Tibial artery (tissue), 4 donors: ENCODE data around the gene GAL3ST3.
"Not testable (repeated sequence)": the region's sequence is repeated elsewhere in the genome, so short reads cannot be mapped to it uniquely, and the experiment has no call there.

Experiments used
- DNase-seq, 2 donors: peaks; one replicate each; pipeline ENCODE4 v3.0.0-alpha.2; 2019
- H3K27ac ChIP-seq, 2 donors: fragments of 200-600 bp; sonication (generic) in 1 of 2; 1 replicate in 1 of 2; 2 replicates in 1 of 2; pipeline ENCODE4 v1.5.1; 2018 to 2019; ENCODE audit warnings: mild to moderate bottlenecking in 1 of 2
- H3K27me3 ChIP-seq, 2 donors: fragments of 200-600 bp; sonication (generic) in 1 of 2; one replicate each; pipeline versions ENCODE4 v1.5.1 to v1.6.0; 2016 to 2019
- H3K36me3 ChIP-seq, 3 donors: fragments of 200-600 bp; sonication (generic) in 2 of 3; one replicate each; pipeline ENCODE4 v1.5.1; 2016 to 2019; ENCODE audit warnings: mild to moderate bottlenecking in 2 of 3
- H3K4me1 ChIP-seq, 4 donors: fragments of 200-600 bp; sonication (generic) in 2 of 4; 1 replicate in 3 of 4; 2 replicates in 1 of 4; pipeline ENCODE4 v1.5.1; 2016 to 2019
- H3K4me3 ChIP-seq, 2 donors: fragments of 200-600 bp; sonication (generic) in 1 of 2; 1 replicate in 1 of 2; 2 replicates in 1 of 2; pipeline ENCODE4 v1.5.1; 2018 to 2019; ENCODE audit warnings: mild to moderate bottlenecking in 2 of 2
- H3K9me3 ChIP-seq, 3 donors: fragments of 200-600 bp; sonication (generic) in 1 of 3; one replicate each; pipeline ENCODE4 v1.5.1; 2016 to 2019
- intact Hi-C: fragments of 100-400 bp; cut with DNase I; formaldehyde crosslinking; loops from one replicate; pipeline ENCODE4 v1.15.0; 2023; ENCODE audit warnings: low total_unique reads
- TF ChIP-seq, protein P1 (sequence below), 2 experiments: fragments of 200-600 bp in 1 of 2; fragments of 450-650 bp in 1 of 2; IDR thresholded peaks; one replicate each; pipeline ENCODE4 v1.5.1; 2017 to 2019; ENCODE audit warnings: antibody characterized with exemption in 2 of 2, mild to moderate bottlenecking in 1 of 2, moderate library complexity in 1 of 2

GAL3ST3 gene

GRCh38 chr11:66013762-66014100 lies 35.2 kb downstream of the GAL3ST3 start:
- TF ChIP-seq, protein P1, sequence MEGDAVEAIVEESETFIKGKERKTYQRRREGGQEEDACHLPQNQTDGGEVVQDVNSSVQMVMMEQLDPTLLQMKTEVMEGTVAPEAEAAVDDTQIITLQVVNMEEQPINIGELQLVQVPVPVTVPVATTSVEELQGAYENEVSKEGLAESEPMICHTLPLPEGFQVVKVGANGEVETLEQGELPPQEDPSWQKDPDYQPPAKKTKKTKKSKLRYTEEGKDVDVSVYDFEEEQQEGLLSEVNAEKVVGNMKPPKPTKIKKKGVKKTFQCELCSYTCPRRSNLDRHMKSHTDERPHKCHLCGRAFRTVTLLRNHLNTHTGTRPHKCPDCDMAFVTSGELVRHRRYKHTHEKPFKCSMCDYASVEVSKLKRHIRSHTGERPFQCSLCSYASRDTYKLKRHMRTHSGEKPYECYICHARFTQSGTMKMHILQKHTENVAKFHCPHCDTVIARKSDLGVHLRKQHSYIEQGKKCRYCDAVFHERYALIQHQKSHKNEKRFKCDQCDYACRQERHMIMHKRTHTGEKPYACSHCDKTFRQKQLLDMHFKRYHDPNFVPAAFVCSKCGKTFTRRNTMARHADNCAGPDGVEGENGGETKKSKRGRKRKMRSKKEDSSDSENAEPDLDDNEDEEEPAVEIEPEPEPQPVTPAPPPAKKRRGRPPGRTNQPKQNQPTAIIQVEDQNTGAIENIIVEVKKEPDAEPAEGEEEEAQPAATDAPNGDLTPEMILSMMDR (IDR thresholded peaks at IDR 0.05) = no peak
- intact Hi-C loops = no loop called here
- peaks cover 0 to 69% (median 56%) of the 10 kb centered on the region in 4 donors for H3K4me1 ChIP-seq

DNA sequence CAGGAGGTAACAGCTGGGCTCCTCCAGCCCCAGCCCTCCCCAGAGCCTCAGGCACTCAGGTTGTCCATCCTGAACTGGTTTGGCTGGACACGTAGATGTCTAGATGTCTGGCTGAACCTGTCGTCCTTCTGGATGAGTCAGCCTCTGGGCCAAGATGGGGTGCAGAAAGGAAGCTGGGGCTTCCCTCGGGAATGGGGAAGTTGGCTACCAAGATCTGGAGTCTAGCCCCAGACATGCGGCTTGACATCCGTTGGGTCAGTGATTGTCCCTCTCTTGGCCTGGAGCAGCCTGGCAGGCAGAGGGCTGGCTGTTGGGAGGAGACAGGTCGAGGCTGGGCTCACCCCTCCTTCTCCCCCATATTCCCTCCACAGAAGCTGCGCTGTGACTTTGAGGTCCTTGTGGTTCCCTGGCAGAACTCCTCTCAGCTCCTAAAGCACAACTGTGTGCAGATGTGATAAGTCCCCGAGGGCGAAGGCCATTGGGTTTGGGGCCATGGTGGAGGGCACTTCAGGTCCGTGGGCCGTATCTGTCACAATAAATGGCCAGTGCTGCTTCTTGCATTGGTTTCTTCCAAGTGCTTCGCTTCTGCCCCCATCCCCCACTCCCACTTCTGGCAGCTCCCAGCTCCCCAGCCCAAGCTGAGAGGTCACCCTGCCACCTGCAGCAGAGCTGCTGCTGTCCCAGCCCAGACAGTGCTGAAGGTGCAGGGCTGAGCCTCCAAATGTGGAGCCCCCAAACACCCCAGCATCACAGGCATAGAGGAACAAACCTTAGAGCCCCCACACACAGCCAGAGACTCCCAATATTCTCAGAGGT lies 35.8 kb downstream of the GAL3ST3 start:
- H3K27ac ChIP-seq = peak overlapping the region; percentile 69 to 96
- no peaks in the 10 kb centered on the region for H3K27me3 ChIP-seq
- H3K4me3 ChIP-seq = no peak overlapping the region
- intact Hi-C loops = no loop called here
- TF ChIP-seq, protein P1 (IDR thresholded peaks at IDR 0.05) = no peak
- H3K36me3 ChIP-seq = no peaks in the 10 kb centered on the region
- DNase-seq = no peak
- peaks cover 0 to 69% (median 56%) of the 10 kb centered on the region in 4 donors for H3K4me1 ChIP-seq
- no peaks in the 10 kb centered on the region for H3K9me3 ChIP-seq

More at GRCh38 chr11:66013762-66014100, 35.2 kb downstream of the GAL3ST3 start:
- Histone ChIP-seq H3K9me3 (no peaks in the 10 kb centered on the region), H3K36me3 (no peaks in the 10 kb centered on the region), H3K4me3 (no peak overlapping the region), H3K27me3 (no peaks in the 10 kb centered on the region), H3K27ac (peak overlapping the region; percentile 69 to 96)
- no peak for DNase-seq

GRCh38 chr11:66012371-66012945 lies 36.5 kb downstream of the GAL3ST3 start:
- Histone ChIP-seq H3K9me3 (no peaks in the 10 kb centered on the region), H3K4me3 (no peak overlapping the region), H3K4me1 (peaks cover 0 to 68% (median 56%) of the 10 kb centered on the region in 4 donors), H3K27ac (peak overlapping the region; percentile 69 to 96), H3K36me3 (no peaks in the 10 kb centered on the region), H3K27me3 (no peaks in the 10 kb centered on the region)
- DNase-seq = no peak
- TF ChIP-seq, protein P1 (IDR thresholded peaks at IDR 0.05) = no peak
- intact Hi-C loops = no loop called here

DNA sequence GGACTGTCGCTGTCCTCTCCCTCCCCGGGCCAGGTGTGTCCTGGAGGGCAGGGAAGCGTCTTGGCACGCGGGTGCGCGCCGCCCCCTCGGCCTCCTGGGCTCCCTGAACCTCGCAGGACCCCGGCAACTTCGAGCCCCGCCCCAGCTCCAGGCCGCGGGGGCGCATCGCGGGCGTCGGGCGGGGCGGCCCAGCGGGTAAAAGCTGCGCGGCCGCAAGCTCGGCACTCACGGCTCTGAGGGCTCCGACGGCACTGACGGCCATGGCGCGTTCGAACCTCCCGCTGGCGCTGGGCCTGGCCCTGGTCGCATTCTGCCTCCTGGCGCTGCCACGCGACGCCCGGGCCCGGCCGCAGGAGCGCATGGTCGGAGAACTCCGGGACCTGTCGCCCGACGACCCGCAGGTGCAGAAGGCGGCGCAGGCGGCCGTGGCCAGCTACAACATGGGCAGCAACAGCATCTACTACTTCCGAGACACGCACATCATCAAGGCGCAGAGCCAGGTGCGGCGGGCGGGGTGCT lies 37.1 kb downstream of the GAL3ST3 start, which contains the start of gene CST6:
TSS of gene CST6 (plus strand) at position 224 of the 519 bp plus-strand sequence. CDS start at position 261, 37 bp downstream.
- H3K4me3 ChIP-seq = peak within 1 kb of the TSS; percentile 6 to 35
- peaks cover 0 to 62% (median 52%) of the 10 kb centered on the region in 4 donors for H3K4me1 ChIP-seq
- intact Hi-C loops = no loop called here
- H3K27ac ChIP-seq = peak within 1 kb of the TSS; percentile 69 to 96
- TF ChIP-seq, protein P1 (IDR thresholded peaks at IDR 0.05) = no peak
- no peaks in the 10 kb centered on the region for H3K36me3 ChIP-seq
- no peak for DNase-seq
- H3K27me3 ChIP-seq = no peaks in the 10 kb centered on the region
- H3K9me3 ChIP-seq = no peaks in the 10 kb centered on the region

- intact Hi-C loops = no loop called here
- Histone ChIP-seq H3K36me3 (peaks cover 0 to 3% (median 0%) of the 10 kb centered on the region in 3 donors), H3K27ac (peak overlapping the region; percentile 69 to 96), H3K9me3 (no peaks in the 10 kb centered on the region), H3K4me3 (peak overlapping the region; percentile 6 to 35), H3K4me1 (peaks cover 0 to 56% (median 47%) of the 10 kb centered on the region in 4 donors), H3K27me3 (no peaks in the 10 kb centered on the region)
- no peak for DNase-seq
- TF ChIP-seq, protein P1 (IDR thresholded peaks at IDR 0.05) = no peak
These were observed 37.6 kb downstream of the GAL3ST3 start for GRCh38 chr11:66011239-66011784.

- intact Hi-C loops, H3K9me3 ChIP-seq, DNase-seq, H3K27ac ChIP-seq, H3K27me3 ChIP-seq, H3K4me3 ChIP-seq: not testable (repeated sequence)
- Histone ChIP-seq H3K36me3 (peaks cover 0 to 15% (median 2%) of the 10 kb centered on the region in 3 donors), H3K4me1 (peaks cover 0 to 44% (median 34%) of the 10 kb centered on the region in 4 donors)
These were observed 38.9 kb downstream of the GAL3ST3 start for GRCh38 chr11:66010036-66010435.
